PC-3 (cell line): Measurements from ENCODE around the gene MEAF6. TPM values are rescaled to one million over a fixed set of nuclear protein-coding genes. Genes with fewer than 3 reads are reported as not detected.
A peak's percentile ranks its signal among the peaks of the same experiment; 100 is the strongest.

ENCODE experiments used
- ATAC-seq: fragments of 200-7000 bp; cut with Tn5 transposase; 2 replicates; pipeline ENCODE4 v1.9.1; 2020; ENCODE audit warnings: mild to moderate bottlenecking, moderate library complexity
- BruUV-seq: library from RNA; stranded (reverse); fragments of 400-500 nt; replicated peaks from 2 replicates; lab custom pipeline; 2021; lab: Mats Ljungman, UMichigan
- CTCF ChIA-PET: fragments of 300-600 bp; sonication (Branson Sonifier 250); formaldehyde crosslinking; loops from one replicate; lab custom pipeline; 2022; ENCODE audit warnings: antibody characterized with exemption; lab: Charles Lee
- POLR2A ChIA-PET: fragments of 300-600 bp; sonication (Branson Sonifier 250); formaldehyde crosslinking; loops from one replicate; lab custom pipeline; 2022; ENCODE audit warnings: antibody characterized with exemption; ENCODE audit not compliant: unreplicated experiment; lab: Charles Lee
- DNase-seq: peaks from one replicate; pipeline ENCODE4 v3.0.0-alpha.2; 2015
- H2AFZ ChIP-seq: fragments of 300-600 bp; sonication (generic); 2 replicates; pipeline ENCODE4 v1.6.0; 2016; ENCODE audit warnings: antibody characterized with exemption, low read length
- H3F3A ChIP-seq: fragments of 300-600 bp; sonication (generic); one replicate; pipeline ENCODE4 v1.6.0; 2017; ENCODE audit warnings: antibody characterized with exemption, low read length, control low read depth, mild to moderate bottlenecking; ENCODE audit not compliant: unreplicated experiment
- H3K27ac ChIP-seq: fragments of 300-600 bp; sonication (generic); 2 replicates; pipeline ENCODE4 v1.5.1; 2016; ENCODE audit warnings: mild to moderate bottlenecking, low read length
- H3K27me3 ChIP-seq: fragments of 300-600 bp; sonication (generic); 2 replicates; pipeline ENCODE4 v1.6.1; 2016; ENCODE audit warnings: low read length, mixed read lengths
- H3K36me3 ChIP-seq: fragments of 300-600 bp; sonication (generic); 2 replicates; pipeline ENCODE4 v1.6.1; 2016; ENCODE audit warnings: low read depth, mixed run types, low read length, mixed read lengths
- H3K4me1 ChIP-seq: fragments of 300-600 bp; sonication (generic); 2 replicates; pipeline ENCODE4 v1.5.1; 2016; ENCODE audit warnings: low read length; ENCODE audit not compliant: insufficient read depth
- H3K4me2 ChIP-seq: fragments of 300-600 bp; sonication (generic); 2 replicates; pipeline ENCODE4 v1.6.0; 2016; ENCODE audit warnings: low read length
- H3K4me3 ChIP-seq: fragments of 300-600 bp; sonication (generic); 2 replicates; pipeline ENCODE4 v1.5.1; 2016; ENCODE audit warnings: mild to moderate bottlenecking, low read length, mixed read lengths
- H3K79me2 ChIP-seq: fragments of 300-600 bp; sonication (generic); 2 replicates; pipeline ENCODE4 v1.6.1; 2017; ENCODE audit warnings: low read length, mixed read lengths
- H3K9ac ChIP-seq: fragments of 300-600 bp; sonication (generic); 2 replicates; pipeline ENCODE4 v1.6.0; 2016; ENCODE audit warnings: mild to moderate bottlenecking, low read length
- H3K9me2 ChIP-seq: fragments of 300-600 bp; sonication (generic); replicated peaks from 2 replicates; pipeline ENCODE4 v1.6.1; 2016; ENCODE audit warnings: mixed run types, low read length, mixed read lengths
- H3K9me3 ChIP-seq: fragments of 300-600 bp; sonication (generic); 2 replicates; pipeline ENCODE4 v1.6.1; 2016; ENCODE audit warnings: low read length, mixed read lengths
- H4K20me1 ChIP-seq: fragments of 300-600 bp; sonication (generic); 2 replicates; pipeline ENCODE4 v1.6.1; 2016; ENCODE audit warnings: low read length, mixed read lengths
- CTCF ChIP-seq: fragments of 300-600 bp; sonication (generic); conservative IDR thresholded peaks from 2 replicates; pipeline ENCODE4 v1.5.1; 2017; ENCODE audit warnings: antibody characterized with exemption, low read depth, mild to moderate bottlenecking, low read length
- EZH2 ChIP-seq: fragments of 300-600 bp; sonication (generic); IDR thresholded peaks from one replicate; pipeline ENCODE4 v1.6.1; 2017; ENCODE audit warnings: antibody characterized with exemption, mild to moderate bottlenecking, low read length; ENCODE audit not compliant: unreplicated experiment
- EZH2phosphoT487 ChIP-seq: fragments of 300-600 bp; sonication (generic); IDR thresholded peaks from 2 replicates; pipeline ENCODE4 v1.6.1; 2018; ENCODE audit warnings: mild to moderate bottlenecking, antibody characterized with exemption, low read length, borderline replicate concordance
- intact Hi-C: fragments of 100-400 bp; cut with micrococcal nuclease; formaldehyde crosslinking; loops from 2 replicates; pipeline ENCODE4 v1.9.0; 2023
- total RNA-seq: library from RNA; depleted of rRNA; stranded (reverse); fragments of >200 nt; gene quantifications from 2 replicates; pipeline ENCODE4 v1.2.3, GENCODE V29; 2014

Gene MEAF6
- total RNA-seq, 1 experiment from 2014 or later, result 87.0 TPM

DNA sequence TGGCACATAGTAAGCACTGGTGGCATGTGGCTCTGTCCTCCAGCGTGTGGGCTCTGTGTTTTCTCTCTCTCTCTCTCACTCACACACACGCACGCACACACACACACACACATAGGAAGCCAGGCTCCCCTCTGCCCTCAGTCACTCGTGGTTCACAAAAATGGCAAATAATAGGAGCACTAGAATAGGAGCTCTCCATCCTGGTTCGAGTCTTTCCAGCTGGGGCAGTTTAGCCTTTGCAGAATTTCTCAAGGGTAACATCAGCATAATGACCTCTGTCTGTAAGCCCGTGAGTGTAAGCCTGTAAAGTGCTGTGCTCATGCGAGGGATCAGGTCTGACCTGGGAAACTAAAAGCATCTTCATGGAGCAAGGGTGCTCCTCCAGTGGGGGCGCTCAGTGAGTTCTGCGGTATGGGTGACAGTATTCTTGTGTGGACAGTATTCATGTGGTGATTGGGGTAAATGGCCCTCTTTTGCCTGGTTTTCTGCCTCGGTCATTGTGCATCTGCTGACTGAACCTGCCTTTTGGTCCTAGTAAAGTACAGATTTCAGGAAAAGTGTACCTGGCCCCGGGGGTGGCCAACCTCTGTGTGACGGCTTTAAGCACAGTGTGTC, 41.0 kb downstream of the MEAF6 start:
- peak overlapping the region; percentile 71 for H3K4me3 ChIP-seq
- CTCF ChIA-PET, result interaction anchor here (0.6 kb wide), 1 partner anchor 63 kb away, joined by 3 read pairs; no protein-coding TSS in a partner anchor
- POLR2A ChIA-PET, result no interaction called here
- no peaks in the 10 kb centered on the region for H3K27me3 ChIP-seq
- peaks cover 61% of the 10 kb centered on the region for H3K79me2 ChIP-seq
- H4K20me1 ChIP-seq, result peaks cover 16% of the 10 kb centered on the region
- peaks cover 49% of the 10 kb centered on the region for H3K4me1 ChIP-seq
- TF ChIP-seq EZH2phosphoT487 (no peak), CTCF (0 out of 2 replicates have a peak, but pooled peaks have one; percentile 31), EZH2 (no peak)
- H3K27ac ChIP-seq, result peak overlapping the region; percentile 22; the same call in 1 of the 2 replicates
- intact Hi-C loops, result loop anchor here (5.0 kb wide), 1 partner anchor 219 kb away; the partner anchor contains the start of gene CDCA8
- peak overlapping the region; percentile 57 for H3K9ac ChIP-seq
- no peaks in the 10 kb centered on the region for H3K9me2 ChIP-seq
- no peaks in the 10 kb centered on the region for H3F3A ChIP-seq
- ATAC-seq (no peak), DNase-seq (peak; percentile 31)
- no peaks in the 10 kb centered on the region for H3K9me3 ChIP-seq
- peaks cover 10% of the 10 kb centered on the region; the same call in 1 of the 2 replicates for H3K36me3 ChIP-seq
- no TSS peak for BruUV-seq
- H3K4me2 ChIP-seq, result peak overlapping the region; percentile 97
- H2AFZ ChIP-seq, result peak overlapping the region; percentile 88

DNA sequence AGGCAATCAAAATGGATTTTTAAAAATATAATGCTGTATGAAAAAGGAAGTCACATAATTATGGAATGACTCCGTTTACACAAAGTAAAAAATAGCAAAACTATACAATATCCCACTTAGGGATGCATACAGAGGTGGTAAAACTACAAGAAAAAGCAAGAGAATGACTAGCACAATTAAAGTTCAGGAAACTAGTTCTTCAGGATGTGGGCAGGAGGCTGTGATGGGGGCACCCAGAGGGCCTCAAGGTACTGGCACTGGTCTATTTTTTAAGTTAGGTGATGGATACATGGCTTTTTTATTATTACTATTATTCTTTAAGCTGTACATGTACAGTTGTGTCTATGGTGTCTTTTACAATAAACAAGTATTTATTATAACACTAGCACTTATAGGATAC, 41.6 kb downstream of the MEAF6 start:
- Histone ChIP-seq H3K9me2 (no peaks in the 10 kb centered on the region), H3K4me1 (peaks cover 44% of the 10 kb centered on the region), H2AFZ (no peak overlapping the region), H4K20me1 (peaks cover 16% of the 10 kb centered on the region), H3K36me3 (peaks cover 7% of the 10 kb centered on the region; the same call in 1 of the 2 replicates), H3K9ac (no peak overlapping the region), H3K4me3 (peak overlapping the region; percentile 71), H3K9me3 (no peaks in the 10 kb centered on the region), H3K27ac (0 out of 2 replicates have a peak overlapping the region, but pooled peaks have one; percentile 5), H3F3A (no peaks in the 10 kb centered on the region), H3K79me2 (peaks cover 56% of the 10 kb centered on the region), H3K4me2 (peak overlapping the region; percentile 97), H3K27me3 (no peaks in the 10 kb centered on the region)
- TF ChIP-seq CTCF (no peak), EZH2phosphoT487 (no peak), EZH2 (no peak)
- ChIA-PET POLR2A (no interaction called here), CTCF (no interaction called here)
- no TSS peak for BruUV-seq
- ATAC-seq (no peak), DNase-seq (peak; percentile 35)
- intact Hi-C loops, result loop anchor here (5.0 kb wide), 1 partner anchor 219 kb away; the partner anchor contains the start of gene CDCA8

DNA sequence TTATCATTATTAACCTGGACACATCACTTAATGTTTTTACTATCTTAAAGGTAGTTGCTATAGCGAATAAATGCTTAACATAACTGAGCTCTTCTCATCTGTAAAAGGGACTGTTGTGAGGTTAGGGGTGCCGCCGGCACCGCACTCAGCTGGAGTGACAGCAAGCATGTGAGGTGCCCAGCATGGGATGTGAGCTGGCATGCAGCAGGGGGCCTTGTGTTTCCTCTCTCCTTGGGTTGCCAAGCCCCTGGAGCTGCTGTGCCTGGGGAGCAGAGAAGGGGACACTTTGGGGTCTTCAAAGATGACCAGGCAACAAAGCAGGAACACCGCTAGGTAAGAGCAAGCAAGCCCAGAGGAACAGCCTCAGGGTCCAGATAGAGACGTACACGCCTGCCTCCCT, 42.3 kb downstream of the MEAF6 start:
- DNase-seq, result no peak
- no peaks in the 10 kb centered on the region for H3K9me3 ChIP-seq
- no peaks in the 10 kb centered on the region for H3K9me2 ChIP-seq
- POLR2A ChIA-PET, result no interaction called here
- H3K27ac ChIP-seq, result peak overlapping the region; percentile 67
- CTCF ChIA-PET, result no interaction called here
- BruUV-seq, result no TSS peak
- peaks cover 16% of the 10 kb centered on the region for H4K20me1 ChIP-seq
- peak overlapping the region; percentile 97 for H3K4me2 ChIP-seq
- peaks cover 49% of the 10 kb centered on the region for H3K79me2 ChIP-seq
- no peak overlapping the region for H3K4me3 ChIP-seq
- no peaks in the 10 kb centered on the region for H3K27me3 ChIP-seq
- H3F3A ChIP-seq, result no peaks in the 10 kb centered on the region
- TF ChIP-seq EZH2phosphoT487 (no peak), CTCF (no peak), EZH2 (no peak)
- no peak for ATAC-seq
- no peak overlapping the region for H3K9ac ChIP-seq
- intact Hi-C loops, result loop anchor here (5.0 kb wide), 1 partner anchor 220 kb away; the partner anchor contains the start of gene CDCA8
- H3K4me1 ChIP-seq, result peaks cover 36% of the 10 kb centered on the region
- peaks cover 5% of the 10 kb centered on the region; the same call in 1 of the 2 replicates for H3K36me3 ChIP-seq
- no peak overlapping the region for H2AFZ ChIP-seq
